Nasal cavity respiratory epithelium epithelial cell of viscerocranial mucosa (primary cell): Measurements from ENCODE around the gene IRAK3. TPM values are rescaled to one million over a fixed set of nuclear protein-coding genes. Genes with fewer than 3 reads are reported as not detected.

ENCODE experiments used
- total RNA-seq: library from RNA; depleted of rRNA; stranded (reverse); fragments of >200 nt; gene quantifications from 2 replicates; pipeline ENCODE4 v1.2.3, GENCODE V29; 2014

Gene IRAK3
- 0.68 and 6.8 TPM in 2 replicates for total RNA-seq

GRCh38 chr12:66188584-66189485 is at the start of gene IRAK3:
Gene IRAK3 (plus strand): TSS chr12:66189214. CDS start chr12:66189300, 86 bp downstream.

DNA sequence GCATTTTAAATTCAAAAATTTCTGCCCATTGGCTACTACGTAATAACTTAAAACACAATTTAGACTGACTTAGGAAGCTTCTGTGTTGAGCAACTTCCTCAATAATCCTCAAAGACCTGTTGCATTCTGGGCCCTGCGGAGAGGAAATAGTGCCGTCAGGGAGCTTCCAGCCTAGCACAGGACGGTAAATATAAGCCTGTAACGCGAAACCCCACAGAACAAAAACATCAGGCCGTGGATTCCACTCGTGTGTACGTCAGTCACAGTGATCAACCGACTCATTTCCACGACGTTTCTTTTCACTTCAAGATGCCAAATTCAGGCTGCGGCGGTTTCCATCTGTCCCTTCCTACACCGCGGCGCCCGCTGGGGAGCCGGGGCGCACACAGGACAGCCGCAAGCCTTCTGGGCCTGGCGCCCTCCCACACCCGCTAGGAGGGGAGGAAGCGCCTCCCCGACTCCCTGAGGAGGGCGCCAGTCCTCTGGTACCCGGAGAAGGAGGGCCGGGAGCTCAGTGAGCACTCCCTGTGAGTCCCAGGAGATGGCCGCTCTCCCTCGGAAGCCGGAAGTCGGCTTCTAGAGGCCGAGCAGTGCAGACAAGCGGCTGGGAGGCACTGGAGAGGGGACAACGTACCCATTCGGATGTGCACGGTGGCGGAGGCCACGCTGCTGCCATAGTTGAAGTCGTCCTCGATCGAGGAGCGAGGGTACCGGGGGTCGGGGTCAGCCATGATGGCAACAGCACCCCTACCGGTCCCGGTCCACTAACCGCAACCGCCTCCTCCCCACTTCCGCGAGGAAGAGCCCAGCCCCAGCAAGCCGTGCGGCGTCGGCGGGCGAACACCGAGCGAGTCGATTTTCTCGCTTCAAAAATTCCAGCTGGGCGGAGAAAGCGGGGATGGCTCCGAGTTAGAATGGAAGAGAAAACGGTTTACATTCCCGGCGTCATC is 19.5 kb upstream of the IRAK3 start, which contains the start of gene TMBIM4:
Gene TMBIM4 (minus strand): TSS at position 776 of the 950 bp plus-strand sequence. CDS start 45 bp downstream, at position 731.

DNA sequence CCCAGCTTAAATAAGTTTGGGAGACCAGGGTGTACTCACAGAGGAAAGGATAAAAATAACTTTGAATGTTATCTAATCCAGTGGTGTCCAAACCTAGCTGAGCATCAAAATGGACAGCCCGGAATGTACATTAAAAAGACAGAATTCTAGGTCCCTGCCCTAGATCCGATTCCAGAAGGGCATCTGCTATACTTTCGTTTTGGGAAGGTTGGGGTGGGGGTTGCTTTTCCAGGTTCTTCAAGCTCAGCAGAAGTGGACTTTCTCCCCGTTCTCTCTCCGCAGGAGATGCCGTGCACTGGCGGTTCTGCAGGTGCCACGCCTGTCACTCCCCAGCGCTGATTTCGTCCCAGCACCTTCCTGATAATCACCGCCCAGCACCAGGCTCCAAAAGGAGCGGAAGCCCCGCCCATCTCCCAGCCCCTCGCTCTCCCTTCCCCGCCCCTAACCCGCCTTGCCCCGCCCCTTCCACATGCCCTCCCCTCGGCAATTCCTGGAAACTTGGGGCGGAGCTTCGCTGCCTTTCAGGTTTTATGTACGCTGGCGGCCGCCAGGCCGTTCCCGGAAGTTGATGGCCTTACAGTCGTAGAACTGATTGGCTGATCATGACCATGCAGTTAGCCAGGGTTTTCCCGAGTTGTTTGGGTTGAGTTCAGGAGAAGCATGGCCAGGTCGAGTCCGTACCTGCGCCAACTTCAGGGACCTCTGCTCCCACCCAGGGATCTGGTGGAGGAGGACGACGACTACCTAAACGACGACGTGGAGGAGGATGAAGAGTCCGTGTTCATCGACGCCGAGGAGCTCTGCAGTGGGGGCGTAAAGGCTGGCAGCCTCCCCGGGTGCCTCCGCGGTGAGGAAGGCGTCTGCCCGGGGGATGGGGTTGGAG is 113.2 kb downstream of the IRAK3 start, which contains the start of gene HELB:
Gene HELB (plus strand): TSS at position 550 of the 883 bp plus-strand sequence. CDS start 111 bp downstream, at position 661.

Other genes starting within 250 kb of the IRAK3 start
- 5.5 and 13.4 TPM in 2 replicates for gene LLPH, start 58.5 kb upstream of the IRAK3 start, total RNA-seq
- 22.2 and 35.3 TPM in 2 replicates for gene TMBIM4, start 19.2 kb upstream of the IRAK3 start, total RNA-seq
- gene HELB, start 113.3 kb downstream of the IRAK3 start, total RNA-seq, result 2.1 and 4.6 TPM in 2 replicates